Measurements from ENCODE around the gene DPP6. TPM values are rescaled to one million over a fixed set of nuclear protein-coding genes. Genes with fewer than 3 reads are reported as not detected.

The DPP6 gene
- total RNA-seq, 4 donors from 2014 or later = 0.38 TPM; not detected in 2

GRCh38 chr7:154857240-154857639 is 805.0 kb downstream of the DPP6 start:
- Histone ChIP-seq H3K27me3 (no peaks in the 10 kb centered on the region), H3K9me3 (no peaks in the 10 kb centered on the region), H3K36me3 (no peaks in the 10 kb centered on the region), H3K27ac (no peak overlapping the region), H3K4me1 (no peaks in the 10 kb centered on the region), H3K4me3 (no peak overlapping the region)
- TF ChIP-seq, protein P1, sequence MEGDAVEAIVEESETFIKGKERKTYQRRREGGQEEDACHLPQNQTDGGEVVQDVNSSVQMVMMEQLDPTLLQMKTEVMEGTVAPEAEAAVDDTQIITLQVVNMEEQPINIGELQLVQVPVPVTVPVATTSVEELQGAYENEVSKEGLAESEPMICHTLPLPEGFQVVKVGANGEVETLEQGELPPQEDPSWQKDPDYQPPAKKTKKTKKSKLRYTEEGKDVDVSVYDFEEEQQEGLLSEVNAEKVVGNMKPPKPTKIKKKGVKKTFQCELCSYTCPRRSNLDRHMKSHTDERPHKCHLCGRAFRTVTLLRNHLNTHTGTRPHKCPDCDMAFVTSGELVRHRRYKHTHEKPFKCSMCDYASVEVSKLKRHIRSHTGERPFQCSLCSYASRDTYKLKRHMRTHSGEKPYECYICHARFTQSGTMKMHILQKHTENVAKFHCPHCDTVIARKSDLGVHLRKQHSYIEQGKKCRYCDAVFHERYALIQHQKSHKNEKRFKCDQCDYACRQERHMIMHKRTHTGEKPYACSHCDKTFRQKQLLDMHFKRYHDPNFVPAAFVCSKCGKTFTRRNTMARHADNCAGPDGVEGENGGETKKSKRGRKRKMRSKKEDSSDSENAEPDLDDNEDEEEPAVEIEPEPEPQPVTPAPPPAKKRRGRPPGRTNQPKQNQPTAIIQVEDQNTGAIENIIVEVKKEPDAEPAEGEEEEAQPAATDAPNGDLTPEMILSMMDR (IDR thresholded peaks at IDR 0.05) = no peak
- no peak for TF ChIP-seq POLR2A (IDR thresholded peaks at IDR 0.05)
- WGBS, 2 donors = 53 to 75% methylated on average over 1 to 3 of the region's 3 CpGs
- DNase-seq = no peak
- intact Hi-C loops (cut with DNase I) = no loop called here

DNA sequence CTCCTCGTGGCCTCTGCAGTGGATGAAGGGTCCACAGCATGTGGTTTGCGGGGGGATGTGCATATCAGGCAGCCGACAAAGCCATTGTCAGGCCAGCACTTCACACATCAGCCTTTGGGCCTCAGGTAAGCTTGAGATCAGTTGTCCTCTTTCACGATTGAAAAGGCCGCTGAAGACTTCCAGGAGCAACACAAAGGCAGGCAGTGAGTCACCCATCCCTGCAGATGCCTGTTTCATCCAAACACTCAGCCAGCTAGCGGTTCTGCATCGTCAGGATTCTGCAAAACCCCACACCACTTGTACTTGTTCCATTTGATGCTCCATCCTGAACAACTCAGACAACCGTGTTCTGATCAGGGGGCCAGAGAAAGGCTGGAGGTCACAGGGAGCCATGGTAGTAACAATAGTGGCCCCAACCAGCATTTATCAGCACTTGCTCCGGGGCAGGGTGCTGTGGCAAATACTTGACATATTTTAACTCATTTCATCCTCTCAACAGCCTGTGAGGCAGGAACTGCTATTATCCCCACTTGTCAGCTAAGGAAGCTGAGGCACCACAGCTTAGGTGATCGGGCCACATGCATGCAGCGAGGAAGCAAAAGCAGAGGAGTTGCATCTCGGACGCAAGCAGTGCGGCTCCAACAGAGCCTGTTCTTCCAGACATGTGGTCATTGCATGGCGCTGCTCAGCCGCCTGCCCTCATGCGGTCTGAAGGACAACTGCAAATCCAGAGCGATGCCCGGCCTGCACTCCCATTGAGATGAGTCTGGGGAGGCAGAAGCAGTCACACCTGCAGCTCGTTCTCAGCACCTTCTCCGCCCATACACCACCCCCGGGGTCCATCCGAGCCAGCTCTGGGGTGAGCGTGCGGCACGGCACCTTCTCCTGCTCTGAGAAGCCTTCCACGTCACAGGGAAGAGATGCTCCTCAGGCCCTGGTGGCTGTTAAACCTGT is 805.8 kb downstream of the DPP6 start:
- Histone ChIP-seq H3K36me3 (no peaks in the 10 kb centered on the region), H3K27me3 (no peaks in the 10 kb centered on the region), H3K9me3 (no peaks in the 10 kb centered on the region), H3K4me1 (no peaks in the 10 kb centered on the region), H3K4me3 (no peak overlapping the region), H3K27ac (no peak overlapping the region)
- TF ChIP-seq, protein P1 (IDR thresholded peaks at IDR 0.05) = no peak
- no peak for TF ChIP-seq POLR2A (IDR thresholded peaks at IDR 0.05)
- intact Hi-C loops (cut with DNase I) = no loop called here
- 69 to 70% methylated on average over 12 to 14 of the region's 27 CpGs for WGBS, 2 donors
- no peak for DNase-seq

GRCh38 chr7:154858836-154859537 is 806.8 kb downstream of the DPP6 start:
- no peak for TF ChIP-seq POLR2A (IDR thresholded peaks at IDR 0.05)
- TF ChIP-seq, protein P1 (IDR thresholded peaks at IDR 0.05) = no peak
- Histone ChIP-seq H3K36me3 (no peaks in the 10 kb centered on the region), H3K4me1 (no peaks in the 10 kb centered on the region), H3K27ac (no peak overlapping the region), H3K9me3 (no peaks in the 10 kb centered on the region), H3K4me3 (no peak overlapping the region), H3K27me3 (no peaks in the 10 kb centered on the region)
- intact Hi-C loops (cut with DNase I) = no loop called here
- WGBS, 2 donors = 47 to 64% methylated on average over 8 to 13 of the region's 19 CpGs
- DNase-seq = no peak

DNA sequence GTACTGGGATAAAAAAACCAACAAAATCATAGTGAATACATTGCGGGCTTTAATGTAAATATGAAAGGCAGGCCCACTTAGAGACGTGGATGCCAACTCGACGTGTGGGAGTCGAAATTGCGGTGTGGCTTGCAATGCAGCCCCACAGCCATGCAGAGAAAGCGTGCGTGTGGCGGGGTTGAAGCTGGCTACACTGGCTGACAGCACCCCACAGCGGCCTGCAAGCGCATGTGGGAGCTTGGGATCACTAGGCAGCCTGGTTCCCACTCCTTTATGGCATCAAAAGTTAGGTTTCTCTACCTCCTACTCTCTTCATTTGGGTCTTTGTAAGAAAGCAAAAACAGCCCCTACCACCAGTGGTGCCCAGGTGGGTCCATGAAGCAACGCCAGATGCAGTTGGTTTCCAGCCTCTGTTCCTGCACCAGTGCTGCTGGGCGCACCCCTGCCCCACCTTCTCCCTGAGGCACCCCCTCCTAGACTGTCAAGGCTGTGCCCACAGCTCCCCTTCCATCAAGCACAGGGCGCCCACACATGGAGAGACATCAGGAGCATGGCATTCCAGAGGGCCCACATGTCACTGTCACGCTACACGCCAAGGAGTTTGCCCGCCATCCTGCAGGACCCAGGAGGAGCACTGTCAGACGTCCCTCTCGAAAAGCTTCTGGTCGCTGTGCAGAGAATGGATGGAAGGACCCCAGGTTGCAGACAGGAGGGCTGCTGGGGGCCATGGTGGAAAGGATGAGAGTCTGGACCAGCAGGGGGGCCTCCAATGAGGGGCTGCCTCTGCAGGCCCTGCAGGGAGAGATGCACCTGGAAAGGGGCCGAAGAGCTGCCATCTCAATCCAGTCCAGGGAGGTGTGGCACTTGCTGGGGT is 807.8 kb downstream of the DPP6 start:
- no peaks in the 10 kb centered on the region for H3K9me3 ChIP-seq
- no peak overlapping the region for H3K4me3 ChIP-seq
- H3K27ac ChIP-seq = no peak overlapping the region
- no peaks in the 10 kb centered on the region for H3K4me1 ChIP-seq
- 74 to 76% methylated on average over 14 to 15 of the region's 21 CpGs for WGBS, 2 donors
- H3K36me3 ChIP-seq = no peaks in the 10 kb centered on the region
- intact Hi-C loops (cut with DNase I) = no loop called here
- H3K27me3 ChIP-seq = no peaks in the 10 kb centered on the region
- TF ChIP-seq, protein P1 (IDR thresholded peaks at IDR 0.05) = no peak
- no peak for TF ChIP-seq POLR2A (IDR thresholded peaks at IDR 0.05)
- DNase-seq = no peak
